NAMALWA (cell line): ENCODE measurements around the gene ADCY9.
"Not testable (repeated sequence)": the region's sequence is repeated elsewhere in the genome, so short reads cannot be mapped to it uniquely, and the experiment has no call there.

ENCODE experiments used
- DNase-seq: peaks from one replicate; pipeline ENCODE4 v3.0.0-alpha.2; 2015; ENCODE audit warnings: low spot score

The ADCY9 gene

DNA sequence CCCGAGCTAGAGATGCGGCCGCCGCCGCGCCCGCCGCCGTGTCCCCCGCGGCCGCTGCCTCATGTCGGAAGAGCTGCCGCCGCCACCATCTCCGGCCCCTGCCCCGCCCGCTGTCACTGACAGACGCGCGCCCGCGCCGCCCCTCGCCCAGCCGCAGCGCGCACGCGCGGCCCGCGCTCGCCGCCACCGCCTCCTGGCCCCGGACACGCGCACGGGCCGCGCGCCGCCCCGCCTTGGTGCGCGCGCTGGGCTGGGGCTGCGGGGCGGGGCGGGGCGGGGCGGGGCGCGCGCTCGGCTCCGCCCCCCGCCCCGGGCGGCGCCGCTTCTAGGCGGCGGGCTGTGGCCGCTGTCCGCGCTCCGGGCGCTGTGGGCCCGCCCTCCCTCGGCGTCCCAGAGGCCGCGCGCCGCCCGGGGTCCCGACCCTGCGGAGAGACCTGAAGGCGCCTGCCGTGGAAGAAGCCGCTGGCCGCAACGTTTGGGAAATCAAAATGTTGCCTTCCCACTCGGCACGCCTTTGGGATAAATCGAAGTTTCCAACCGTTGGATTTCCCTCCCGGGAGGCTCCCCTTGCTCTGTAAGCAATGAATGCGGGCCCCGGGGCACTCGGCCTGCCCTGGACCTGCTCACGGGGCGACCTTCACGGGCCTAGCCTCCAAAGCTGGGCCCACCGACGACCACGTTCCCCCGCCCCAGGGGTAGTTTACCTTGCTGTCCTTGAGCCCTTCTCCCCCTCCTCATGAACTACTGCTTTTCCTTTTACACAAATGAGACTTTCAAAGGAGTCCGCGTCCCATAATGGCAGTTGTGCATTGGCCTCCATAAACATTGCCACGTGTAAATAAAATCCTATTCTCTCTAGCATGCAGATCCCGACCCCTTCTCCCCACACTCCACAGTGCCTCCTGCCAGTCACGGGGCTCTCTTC is at the start of gene ADCY9:
Gene ADCY9 (minus strand): TSS at position 118 of the 925 bp plus-strand sequence. CDS start 1,000 bp downstream, outside the sequence.
- DNase-seq, result peak; percentile 49

DNA sequence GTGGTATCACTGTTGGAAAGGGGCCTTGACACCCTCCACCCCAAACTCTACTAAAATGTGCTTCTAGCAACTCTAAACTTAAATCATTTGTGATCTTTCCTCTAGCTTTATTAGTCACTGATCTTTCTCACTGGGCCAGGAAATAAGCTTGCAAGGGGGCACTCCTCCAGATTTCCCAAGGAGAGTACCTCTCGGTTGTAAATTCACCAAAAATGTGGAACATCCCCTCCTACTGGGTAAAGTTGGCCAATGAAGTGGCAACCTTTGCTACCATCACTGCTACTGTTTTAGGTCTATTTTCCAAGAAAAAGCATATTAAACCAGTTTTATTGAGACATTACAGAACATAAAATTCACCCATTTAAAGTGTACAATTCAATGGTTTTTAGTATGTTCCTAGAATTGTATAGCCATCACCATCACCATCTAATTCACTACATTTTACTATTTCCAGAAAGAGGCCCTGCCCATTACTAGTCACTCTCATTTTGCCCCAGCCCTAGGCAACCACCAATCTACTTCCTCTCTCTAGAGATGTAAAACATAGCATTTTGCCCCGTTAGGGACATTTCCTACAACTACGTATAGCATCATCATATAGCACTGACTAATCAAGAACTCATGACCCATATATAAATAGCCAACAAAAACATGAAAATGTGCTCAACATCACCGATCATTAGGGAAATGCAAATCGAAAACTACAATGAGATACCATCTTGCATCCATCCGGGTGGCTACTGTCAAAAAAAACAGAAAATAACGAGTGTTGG is 44.6 kb upstream of the ADCY9 start:
- DNase-seq, result no peak

DNA sequence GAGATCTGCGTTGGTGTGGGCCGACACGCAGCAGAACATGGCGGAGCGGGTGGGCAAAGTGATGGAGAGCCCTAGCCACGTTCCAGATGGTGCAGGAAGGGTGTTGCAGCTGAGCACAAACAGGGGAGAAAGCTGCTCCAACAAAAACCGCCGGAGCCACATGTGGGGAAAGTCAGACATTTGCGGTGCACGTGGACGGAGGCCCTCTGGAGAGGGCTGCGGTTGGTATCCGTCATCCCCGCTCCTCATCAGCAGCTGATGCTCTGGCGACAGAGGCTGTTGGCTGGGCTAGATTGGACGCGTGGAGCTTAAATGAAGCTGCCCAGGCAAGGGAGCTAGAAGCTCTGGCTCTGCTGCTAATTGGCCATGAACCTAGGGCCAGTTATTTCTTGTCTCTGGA is 43.5 kb upstream of the ADCY9 start:
- no peak for DNase-seq

DNA sequence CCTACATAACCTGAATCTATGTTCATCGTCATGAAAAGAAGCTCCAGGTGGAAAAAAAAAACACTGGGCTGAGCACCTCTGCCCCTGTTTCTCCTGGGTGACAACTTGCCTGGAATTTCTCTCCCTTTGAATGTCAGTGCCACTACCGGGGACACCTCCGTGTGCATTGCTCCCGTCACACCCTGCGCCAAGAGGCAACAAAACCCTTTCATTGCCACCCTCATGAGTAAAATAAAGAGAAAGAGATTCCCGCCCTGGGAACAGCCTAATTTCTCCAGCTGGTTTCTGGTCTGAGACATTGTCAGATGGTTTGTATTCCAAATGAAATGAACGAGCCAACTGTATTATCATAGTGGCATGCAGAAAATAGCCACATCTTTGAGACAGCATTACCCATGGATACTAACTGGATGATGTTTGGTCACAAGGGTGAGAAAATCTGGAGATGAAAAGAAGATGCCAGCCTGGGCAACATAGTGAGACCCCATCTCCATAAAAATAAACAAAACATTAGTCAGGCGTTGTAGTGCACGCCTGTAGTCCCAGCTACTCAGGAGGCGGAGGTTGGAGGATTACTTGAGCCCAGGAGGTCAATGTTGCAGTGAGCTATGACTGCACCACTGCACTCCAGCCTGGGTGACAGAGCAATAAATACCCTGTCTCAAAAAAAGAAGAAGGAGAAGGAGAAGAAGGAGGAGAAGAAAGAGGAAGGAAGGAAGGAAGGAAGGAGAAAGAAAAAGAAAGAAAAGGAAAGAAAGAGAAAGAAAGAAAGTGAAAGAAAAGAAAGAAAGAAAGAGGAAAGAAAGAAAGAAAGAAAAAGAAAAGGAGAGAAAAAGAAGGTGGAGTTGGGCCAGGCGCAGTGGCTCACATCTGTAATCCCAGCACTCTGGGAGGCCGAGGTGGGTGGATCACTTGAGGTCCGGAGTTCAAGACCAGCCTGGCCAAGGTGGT is 42.2 kb upstream of the ADCY9 start:
- DNase-seq, result no peak

- no peak for DNase-seq
Observed at GRCh38 chr16:4157376-4157825, 41.2 kb upstream of the ADCY9 start.

- DNase-seq, result not testable (repeated sequence)
Observed at GRCh38 chr16:4156503-4156902, 40.3 kb upstream of the ADCY9 start.

- DNase-seq, result not testable (repeated sequence)
Observed at GRCh38 chr16:4153364-4153763, 37.1 kb upstream of the ADCY9 start.

- no peak for DNase-seq
Observed at GRCh38 chr16:4152267-4152666, 36.0 kb upstream of the ADCY9 start.

DNA sequence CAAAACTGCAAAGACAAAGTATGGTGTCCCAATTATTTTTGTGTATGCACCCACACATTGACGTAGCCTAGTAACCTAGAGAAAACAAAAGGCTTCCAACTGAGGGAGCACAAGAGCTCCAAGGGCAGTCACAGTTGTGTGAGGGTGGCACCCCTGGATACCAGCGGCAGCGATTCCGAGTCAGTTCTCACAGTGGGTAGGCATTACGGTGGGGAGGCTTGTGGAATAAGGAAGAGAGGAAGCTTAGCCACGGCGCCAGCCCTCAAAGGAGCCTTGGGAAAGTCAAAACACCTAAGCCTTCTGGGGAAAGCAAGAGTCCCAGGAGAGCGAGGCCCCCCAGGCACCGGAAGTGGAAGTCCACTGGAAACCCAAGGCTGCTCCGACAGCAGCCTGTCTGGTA is 31.0 kb upstream of the ADCY9 start:
- DNase-seq, result no peak

GRCh38 chr16:4142268-4142667 is 26.0 kb upstream of the ADCY9 start:
- DNase-seq, result no peak

GRCh38 chr16:4141604-4142003 is 25.4 kb upstream of the ADCY9 start:
- DNase-seq, result no peak

- DNase-seq, result no peak
Observed at GRCh38 chr16:4140652-4141051, 24.4 kb upstream of the ADCY9 start.

- DNase-seq, result no peak
Observed at GRCh38 chr16:4139968-4140367, 23.7 kb upstream of the ADCY9 start.

- DNase-seq, result no peak
Observed at GRCh38 chr16:4138713-4139112, 22.5 kb upstream of the ADCY9 start.

DNA sequence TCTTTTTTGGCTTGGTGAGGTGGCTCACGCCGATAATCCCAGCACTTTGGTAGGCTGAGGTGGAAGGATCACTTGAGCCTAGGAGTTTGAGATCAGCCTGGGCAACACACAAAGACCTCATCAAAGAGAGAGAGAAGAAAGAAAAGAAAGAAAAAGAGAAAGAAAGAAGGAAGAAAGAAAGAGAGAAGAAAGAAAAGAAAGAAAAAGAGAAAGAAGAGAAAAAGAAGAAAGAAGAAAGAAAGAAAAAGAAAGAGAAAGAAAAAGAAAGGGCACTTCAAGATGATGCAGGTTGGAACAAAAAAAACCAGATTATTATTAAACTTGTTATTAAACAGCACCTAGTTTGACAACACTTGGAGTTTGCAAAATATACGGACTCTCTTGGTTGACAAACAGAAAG is 21.2 kb upstream of the ADCY9 start:
- DNase-seq, result no peak

GRCh38 chr16:4136229-4136813 is 20.1 kb upstream of the ADCY9 start:
- no peak for DNase-seq

GRCh38 chr16:4135537-4135936 is 19.3 kb upstream of the ADCY9 start:
- DNase-seq, result no peak

DNA sequence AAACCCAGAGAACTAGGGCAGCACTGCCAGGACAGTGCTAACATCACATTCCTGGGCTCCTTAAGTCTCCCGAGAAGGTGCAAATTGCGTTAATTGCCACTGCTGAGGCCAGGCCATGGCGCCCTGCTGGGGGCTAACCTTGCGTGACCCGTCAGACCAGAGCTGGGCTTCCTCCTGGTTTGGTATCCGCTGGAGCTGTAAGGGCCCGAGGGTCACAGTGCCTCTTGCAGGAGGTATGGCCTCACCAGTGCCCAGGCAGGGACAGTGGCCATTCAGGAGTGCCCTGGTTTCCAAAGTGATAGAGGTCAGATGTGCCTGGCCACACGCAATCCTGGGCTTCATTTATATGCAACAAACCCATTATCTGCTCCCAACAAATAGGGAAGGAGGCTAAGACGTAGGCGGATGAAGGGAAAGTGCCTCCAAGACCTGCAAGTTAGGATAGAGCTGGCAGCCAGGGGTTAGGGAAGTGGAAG is 17.7 kb upstream of the ADCY9 start:
- DNase-seq, result no peak

- DNase-seq, result no peak
Observed at GRCh38 chr16:4131621-4132020, 15.4 kb upstream of the ADCY9 start.

DNA sequence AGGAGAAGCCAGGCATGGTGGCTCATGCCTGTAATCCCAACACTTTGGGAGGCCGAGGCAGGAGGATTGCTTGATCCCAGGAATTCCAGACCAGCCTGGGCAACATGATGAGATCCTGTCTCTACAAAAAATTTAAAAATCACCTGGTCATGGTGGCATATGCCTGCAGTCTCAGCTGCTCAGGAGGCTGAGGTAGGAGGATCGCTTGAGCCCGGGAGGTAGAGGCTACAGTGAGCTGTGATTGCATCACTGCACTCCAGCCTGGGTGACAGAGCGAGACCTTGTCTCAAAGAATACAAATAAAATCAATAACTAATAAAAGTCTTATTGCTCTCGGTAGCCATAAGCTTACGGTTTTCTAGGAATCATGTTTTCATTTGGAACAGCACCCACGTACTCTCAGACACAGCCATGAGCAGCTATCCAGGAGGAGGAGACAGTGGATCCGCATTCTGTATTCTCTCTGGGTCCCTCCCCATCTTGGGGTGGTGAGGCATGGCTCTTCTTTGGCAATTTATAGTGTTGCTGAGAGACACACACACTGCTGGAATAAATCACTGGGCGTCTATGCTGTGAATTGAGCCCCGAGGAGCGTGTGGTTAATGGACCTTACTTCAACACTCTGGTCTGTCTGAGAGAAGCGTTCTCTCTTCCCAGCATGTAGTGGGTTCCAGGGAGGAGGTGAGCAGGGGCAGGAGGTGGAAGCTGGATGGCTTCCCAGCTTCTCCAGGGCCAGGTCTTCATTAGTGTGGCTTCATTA is 8.5 kb upstream of the ADCY9 start:
- DNase-seq, result no peak
